GM23248 (cell line): ENCODE results near the gene VIPR2. TPM values are rescaled to one million over a fixed set of nuclear protein-coding genes. Genes with fewer than 3 reads are reported as not detected.

ENCODE experiments used
- DNase-seq: peaks from one replicate; pipeline ENCODE4 v3.0.0-alpha.2; 2015
- H2AFZ ChIP-seq: fragments of 200-600 bp; sonication (generic); 2 replicates; pipeline ENCODE4 v1.6.1; 2016; ENCODE audit warnings: antibody characterized with exemption
- H3F3A ChIP-seq: fragments of 200-600 bp; sonication (generic); 2 replicates; pipeline ENCODE4 v1.6.1; 2016; ENCODE audit warnings: mild to moderate bottlenecking, antibody characterized with exemption, mixed run types; ENCODE audit not compliant: insufficient read depth
- H3K27ac ChIP-seq: fragments of 200-600 bp; sonication (generic); 2 replicates; pipeline ENCODE4 v1.5.1; 2016; ENCODE audit warnings: mild to moderate bottlenecking
- H3K27me3 ChIP-seq: fragments of 200-600 bp; sonication (generic); replicated peaks from 2 replicates; pipeline ENCODE4 v1.6.1; 2016; ENCODE audit warnings: mild to moderate bottlenecking; ENCODE audit not compliant: insufficient read depth
- H3K36me3 ChIP-seq: fragments of 200-600 bp; sonication (generic); 2 replicates; pipeline ENCODE4 v1.6.1; 2016; ENCODE audit warnings: low read depth, mild to moderate bottlenecking
- H3K4me1 ChIP-seq: fragments of 200-600 bp; sonication (generic); 2 replicates; pipeline ENCODE4 v1.6.1; 2016; ENCODE audit warnings: mild to moderate bottlenecking; ENCODE audit not compliant: insufficient read depth
- H3K4me2 ChIP-seq: fragments of 200-600 bp; sonication (generic); one replicate; pipeline ENCODE4 v1.6.1; 2016; ENCODE audit warnings: mild to moderate bottlenecking; ENCODE audit not compliant: unreplicated experiment
- H3K4me3 ChIP-seq: fragments of 200-600 bp; sonication (generic); 2 replicates; pipeline ENCODE4 v1.5.1; 2016; ENCODE audit warnings: mild to moderate bottlenecking
- H3K79me2 ChIP-seq: fragments of 200-600 bp; sonication (generic); 2 replicates; pipeline ENCODE4 v1.6.1; 2016; ENCODE audit warnings: mild to moderate bottlenecking; ENCODE audit not compliant: insufficient read depth
- H3K9ac ChIP-seq: fragments of 200-600 bp; sonication (generic); 2 replicates; pipeline ENCODE4 v1.6.1; 2016; ENCODE audit warnings: mild to moderate bottlenecking
- H3K9me2 ChIP-seq: fragments of 200-600 bp; sonication (generic); 2 replicates; pipeline ENCODE4 v1.6.1; 2016; ENCODE audit warnings: mixed run types, mild to moderate bottlenecking, moderate library complexity; ENCODE audit not compliant: insufficient read depth
- H3K9me3 ChIP-seq: fragments of 200-600 bp; sonication (generic); one replicate; pipeline ENCODE4 v1.6.1; 2017; ENCODE audit warnings: low read depth
- H4K20me1 ChIP-seq: fragments of 200-600 bp; sonication (generic); 2 replicates; pipeline ENCODE4 v1.6.0; 2016; ENCODE audit not compliant: insufficient read depth
- EZH2 ChIP-seq: fragments of 200-600 bp; sonication (generic); IDR thresholded peaks from 2 replicates; pipeline ENCODE4 v1.6.1; 2018; ENCODE audit warnings: antibody characterized with exemption, mild to moderate bottlenecking; ENCODE audit not compliant: insufficient read depth, poor library complexity, severe bottlenecking
- EZH2phosphoT487 ChIP-seq: fragments of 200-600 bp; sonication (generic); IDR thresholded peaks from 2 replicates; pipeline ENCODE4 v1.6.1; 2018; ENCODE audit warnings: antibody characterized with exemption, moderate library complexity, mild to moderate bottlenecking, low read depth; ENCODE audit not compliant: insufficient read depth
- WGBS, 2 experiments: methylation state at CpG; one replicate each; pipeline ENCODE4 v1.1.6; 2015 to 2017; ENCODE audit warnings: low lambda C conversion rate in 2 of 2, low coverage in 1 of 2; ENCODE audit errors: missing lambda C conversion rate in 2 of 2; 5-methylcytosine and 5-hydroxymethylcytosine counted together
- in situ Hi-C: fragments of 300-500 bp; cut with MboI; formaldehyde crosslinking; loops from 2 replicates; pipeline ENCODE4 v1.15.0; 2020
- polyA plus RNA-seq: library from polyadenylated mRNA; unstranded; fragments of >200 nt; fragmentation: Nextera tagmentation; extraction: Ambion mirVana; gene quantifications from 2 replicates; pipeline ENCODE4 v1.2.1, GENCODE V29; 2016
- total RNA-seq: library from RNA; depleted of rRNA; stranded (reverse); fragments of >200 nt; shearing (Covaris generic); gene quantifications from 2 replicates; pipeline ENCODE4 v1.2.3, GENCODE V29; 2014

Gene VIPR2
- total and polyA plus RNA-seq, 2 experiments from 2014 or later: not detected

- no peak for DNase-seq
- no peak overlapping the region for H2AFZ ChIP-seq
- peaks cover 12% of the 10 kb centered on the region for H3K27me3 ChIP-seq
- no peak overlapping the region for H3K27ac ChIP-seq
- no peaks in the 10 kb centered on the region for H3K9me2 ChIP-seq
- in situ Hi-C loops: no loop called here
- no peak for TF ChIP-seq EZH2
- TF ChIP-seq EZH2phosphoT487: no peak
- H3F3A ChIP-seq: no peaks in the 10 kb centered on the region
- H3K79me2 ChIP-seq: no peaks in the 10 kb centered on the region
- 36 to 54% methylated on average over 6 of the region's 6 CpGs for WGBS, 2 experiments
- H3K4me2 ChIP-seq: no peak overlapping the region
- no peaks in the 10 kb centered on the region for H3K36me3 ChIP-seq
- no peaks in the 10 kb centered on the region for H3K4me1 ChIP-seq
- no peak overlapping the region for H3K9ac ChIP-seq
- no peaks in the 10 kb centered on the region for H4K20me1 ChIP-seq
- no peak overlapping the region for H3K4me3 ChIP-seq
- H3K9me3 ChIP-seq: no peaks in the 10 kb centered on the region
These were observed 3.0 kb downstream of the VIPR2 start for GRCh38 chr7:159141660-159142059.

- Histone ChIP-seq H3K9me2 (no peaks in the 10 kb centered on the region), H3K4me1 (no peaks in the 10 kb centered on the region), H3K4me2 (no peak overlapping the region), H3K27ac (no peak overlapping the region), H3K9ac (no peak overlapping the region), H4K20me1 (no peaks in the 10 kb centered on the region), H3K4me3 (no peak overlapping the region), H3F3A (no peaks in the 10 kb centered on the region), H3K79me2 (no peaks in the 10 kb centered on the region), H3K9me3 (no peaks in the 10 kb centered on the region), H2AFZ (no peak overlapping the region), H3K36me3 (no peaks in the 10 kb centered on the region), H3K27me3 (peaks cover 12% of the 10 kb centered on the region)
- no peak for TF ChIP-seq EZH2phosphoT487
- TF ChIP-seq EZH2: no peak
- in situ Hi-C loops: no loop called here
- WGBS, 2 experiments: 50 to 53% methylated on average over 14 of the region's 14 CpGs
- no peak for DNase-seq
These were observed 3.5 kb downstream of the VIPR2 start for GRCh38 chr7:159141167-159141566.

GRCh38 chr7:159140170-159140910 is 4.3 kb downstream of the VIPR2 start:
- H3K36me3 ChIP-seq: no peaks in the 10 kb centered on the region
- H3K4me3 ChIP-seq: no peak overlapping the region
- H3K4me1 ChIP-seq: no peaks in the 10 kb centered on the region
- H2AFZ ChIP-seq: no peak overlapping the region
- no peak overlapping the region for H3K9ac ChIP-seq
- no peaks in the 10 kb centered on the region for H4K20me1 ChIP-seq
- H3K4me2 ChIP-seq: no peak overlapping the region
- peaks cover 12% of the 10 kb centered on the region for H3K27me3 ChIP-seq
- DNase-seq: no peak
- 57 to 63% methylated on average over 23 of the region's 23 CpGs for WGBS, 2 experiments
- H3K79me2 ChIP-seq: no peaks in the 10 kb centered on the region
- TF ChIP-seq EZH2phosphoT487: no peak
- in situ Hi-C loops: no loop called here
- no peaks in the 10 kb centered on the region for H3K9me3 ChIP-seq
- H3K9me2 ChIP-seq: no peaks in the 10 kb centered on the region
- H3K27ac ChIP-seq: no peak overlapping the region
- no peaks in the 10 kb centered on the region for H3F3A ChIP-seq

- Histone ChIP-seq H3K4me2 (no peak overlapping the region), H3F3A (no peaks in the 10 kb centered on the region), H3K79me2 (no peaks in the 10 kb centered on the region), H3K27me3 (peaks cover 12% of the 10 kb centered on the region), H3K9me3 (no peaks in the 10 kb centered on the region), H3K9ac (no peak overlapping the region), H3K36me3 (no peaks in the 10 kb centered on the region), H4K20me1 (no peaks in the 10 kb centered on the region), H3K9me2 (no peaks in the 10 kb centered on the region), H3K4me1 (no peaks in the 10 kb centered on the region), H3K27ac (no peak overlapping the region), H2AFZ (no peak overlapping the region), H3K4me3 (no peak overlapping the region)
- DNase-seq: no peak
- in situ Hi-C loops: no loop called here
- no peak for TF ChIP-seq EZH2phosphoT487
- TF ChIP-seq EZH2: no peak
- 38 to 42% methylated on average over 10 of the region's 10 CpGs for WGBS, 2 experiments
These were observed 5.0 kb downstream of the VIPR2 start for GRCh38 chr7:159139639-159140038.

GRCh38 chr7:159139202-159139601 is 5.5 kb downstream of the VIPR2 start:
- H3K27ac ChIP-seq: no peak overlapping the region
- no peaks in the 10 kb centered on the region for H3K9me3 ChIP-seq
- no peak overlapping the region for H3K9ac ChIP-seq
- 40 to 44% methylated on average over 10 of the region's 10 CpGs for WGBS, 2 experiments
- peaks cover 11% of the 10 kb centered on the region for H3K27me3 ChIP-seq
- H3K79me2 ChIP-seq: no peaks in the 10 kb centered on the region
- no peak for DNase-seq
- H3F3A ChIP-seq: no peaks in the 10 kb centered on the region
- H3K4me3 ChIP-seq: no peak overlapping the region
- no peak overlapping the region for H3K4me2 ChIP-seq
- TF ChIP-seq EZH2phosphoT487 (no peak), EZH2 (no peak)
- no peaks in the 10 kb centered on the region for H3K36me3 ChIP-seq
- H2AFZ ChIP-seq: no peak overlapping the region
- H3K4me1 ChIP-seq: no peaks in the 10 kb centered on the region
- no peaks in the 10 kb centered on the region for H3K9me2 ChIP-seq
- in situ Hi-C loops: no loop called here
- H4K20me1 ChIP-seq: no peaks in the 10 kb centered on the region
